ENCODE measurements around the gene TMEM222.

- TF ChIP-seq REST (IDR thresholded peaks at IDR 0.05; ENCODE audit: insufficient read depth in 1 of 2, low read depth in 2 of 2, low read length in 2 of 2) (no peak), POLR2AphosphoS5 (IDR thresholded peaks at IDR 0.05; ENCODE audit: low read depth, low read length) (no peak), TAF1 (IDR thresholded peaks at IDR 0.05; ENCODE audit: borderline replicate concordance, insufficient read depth, low read length) (no peak), SIN3A (IDR thresholded peaks at IDR 0.05; ENCODE audit: borderline replicate concordance, insufficient read depth, low read length) (no peak), FOXP2 (optimal IDR thresholded peaks at IDR 0.05; ENCODE audit: borderline replicate concordance, extremely low read depth, extremely low read length, insufficient read depth) (peak; percentile 38)
Observed at GRCh38 chr1:27341525-27342252, 19.7 kb downstream of the TMEM222 start, which contains the start of gene SYTL1.

Data from PFSK-1 (cell line).